Renal cortical epithelial cell (primary cell): ENCODE data around the gene C6orf89. TPM values are rescaled to one million over a fixed set of nuclear protein-coding genes. Genes with fewer than 3 reads are reported as not detected.

Experiments used
- DNase-seq: peaks from one replicate; pipeline ENCODE4 v3.0.0-alpha.2; 2011; ENCODE audit warnings: low read depth
- total RNA-seq: library from RNA; depleted of rRNA; stranded (reverse); fragments of >200 nt; gene quantifications from 2 replicates; pipeline ENCODE4 v1.2.3, GENCODE V29; 2014

Gene C6orf89
- total RNA-seq, 1 donor from 2014 or later: 48.2 TPM

GRCh38 chr6:36852481-36853147, 33.1 kb upstream of the C6orf89 start:
- DNase-seq: peak; percentile 73

GRCh38 chr6:36853325-36853724, 32.4 kb upstream of the C6orf89 start:
- DNase-seq: peak; percentile 93

- DNase-seq: no peak
Measured at GRCh38 chr6:36855750-36856149, 30.0 kb upstream of the C6orf89 start.

GRCh38 chr6:36856277-36856676, 29.5 kb upstream of the C6orf89 start:
- DNase-seq: no peak

DNA sequence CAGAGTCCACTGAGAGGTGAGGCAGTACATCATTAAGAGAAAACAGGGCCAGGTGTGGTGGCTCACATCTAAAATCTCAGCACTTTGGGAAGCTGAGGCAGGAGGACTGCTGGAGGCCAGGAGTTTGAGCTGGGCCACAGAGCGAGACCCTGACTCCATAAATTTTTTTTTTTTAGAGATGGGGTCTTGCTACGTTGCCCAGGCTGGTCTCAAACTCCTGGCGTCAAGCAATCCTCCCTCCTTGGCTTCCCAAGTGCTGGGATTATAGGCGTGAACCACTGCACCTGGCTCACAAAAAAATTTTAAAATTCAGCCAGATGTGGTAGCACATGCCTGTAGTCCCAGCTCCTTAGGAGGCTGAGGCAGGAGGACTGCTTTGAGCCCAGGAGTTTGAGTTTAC, 28.4 kb upstream of the C6orf89 start:
- no peak for DNase-seq

DNA sequence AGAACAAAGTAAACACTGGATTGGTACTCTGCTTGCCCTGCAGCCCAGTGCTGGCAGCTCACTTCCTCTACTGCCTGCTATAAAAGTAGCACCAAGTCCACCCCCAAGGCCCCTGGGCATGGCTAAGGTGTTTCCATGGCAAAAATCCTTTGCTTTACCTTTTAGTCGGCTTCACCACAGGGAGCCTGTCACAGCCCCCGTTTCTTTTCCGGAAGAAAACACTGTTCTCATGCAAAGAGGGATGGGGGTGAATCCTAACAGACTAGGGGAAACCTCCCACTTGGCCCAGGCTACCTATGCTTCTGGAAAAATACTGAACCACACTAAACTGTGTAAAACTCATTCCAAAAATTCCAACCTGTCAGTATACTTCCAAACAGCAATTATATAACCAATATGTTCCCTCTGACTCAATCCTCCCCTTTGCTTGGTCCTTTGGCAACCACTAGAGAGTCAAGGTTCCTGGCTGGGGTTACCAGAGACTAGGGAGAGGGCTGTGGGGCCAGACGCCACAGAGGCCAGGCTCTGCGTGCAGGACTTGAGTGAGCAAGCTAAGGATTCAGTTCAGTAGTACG, 27.3 kb upstream of the C6orf89 start:
- DNase-seq: peak; percentile 28

GRCh38 chr6:36860126-36860525, 25.6 kb upstream of the C6orf89 start:
- DNase-seq: no peak

DNA sequence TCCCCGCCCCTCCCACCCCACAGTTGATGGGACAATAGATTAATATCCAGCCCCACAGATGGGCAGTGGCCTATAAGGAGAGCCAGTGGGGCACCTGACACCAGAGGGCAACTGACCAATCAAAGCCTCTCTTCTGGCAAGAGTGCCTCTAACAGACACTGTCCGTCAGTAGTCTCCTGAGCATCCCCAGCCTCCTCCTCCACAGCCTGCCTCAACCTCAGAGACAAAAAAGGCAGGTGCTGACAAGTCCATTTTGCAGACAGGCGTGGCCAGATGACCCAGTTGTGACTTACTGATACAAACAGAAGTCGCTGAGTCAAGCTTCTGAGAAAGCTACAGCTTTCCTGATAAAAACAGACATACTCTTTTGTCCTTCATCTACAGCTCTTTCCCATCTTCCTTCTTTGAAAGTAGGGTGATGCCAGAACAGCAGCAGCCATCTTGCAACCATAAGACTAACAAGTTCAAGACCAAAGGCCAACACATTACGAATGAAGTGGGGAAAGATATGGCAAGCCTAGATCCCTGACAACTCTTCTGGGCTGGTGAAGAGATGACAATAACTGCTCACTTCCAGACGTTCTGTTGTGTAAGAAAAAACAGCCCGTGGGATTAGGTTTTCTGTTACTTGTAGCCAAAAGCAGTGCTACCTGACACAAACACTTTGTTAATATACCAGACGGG, 23.4 kb upstream of the C6orf89 start:
- no peak for DNase-seq

DNA sequence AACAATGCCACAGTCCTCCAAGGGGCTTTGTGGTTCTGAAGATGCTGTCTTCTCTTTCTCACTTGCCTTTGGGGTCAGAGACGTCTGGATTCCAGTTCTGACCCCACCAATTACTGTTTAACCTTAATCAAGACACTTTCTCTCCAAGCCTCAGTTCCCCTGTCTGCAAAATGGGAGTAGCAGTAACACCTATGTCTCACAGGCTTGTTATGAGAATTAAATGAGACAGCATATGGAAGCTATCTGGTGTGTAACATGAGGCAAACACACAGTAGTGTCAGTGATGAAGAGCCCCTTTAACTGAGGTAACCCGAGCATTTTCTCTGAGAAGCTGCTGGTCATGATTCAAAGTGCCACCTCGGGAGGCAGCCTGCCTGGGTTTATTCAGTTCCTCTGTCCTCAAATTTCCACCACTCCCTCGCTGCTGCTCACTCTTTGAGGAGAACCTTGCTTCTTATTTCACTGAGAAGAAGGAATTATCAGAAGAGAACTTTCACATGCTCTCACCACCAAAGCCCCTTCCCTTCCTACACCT, 22.8 kb upstream of the C6orf89 start:
- no peak for DNase-seq

DNA sequence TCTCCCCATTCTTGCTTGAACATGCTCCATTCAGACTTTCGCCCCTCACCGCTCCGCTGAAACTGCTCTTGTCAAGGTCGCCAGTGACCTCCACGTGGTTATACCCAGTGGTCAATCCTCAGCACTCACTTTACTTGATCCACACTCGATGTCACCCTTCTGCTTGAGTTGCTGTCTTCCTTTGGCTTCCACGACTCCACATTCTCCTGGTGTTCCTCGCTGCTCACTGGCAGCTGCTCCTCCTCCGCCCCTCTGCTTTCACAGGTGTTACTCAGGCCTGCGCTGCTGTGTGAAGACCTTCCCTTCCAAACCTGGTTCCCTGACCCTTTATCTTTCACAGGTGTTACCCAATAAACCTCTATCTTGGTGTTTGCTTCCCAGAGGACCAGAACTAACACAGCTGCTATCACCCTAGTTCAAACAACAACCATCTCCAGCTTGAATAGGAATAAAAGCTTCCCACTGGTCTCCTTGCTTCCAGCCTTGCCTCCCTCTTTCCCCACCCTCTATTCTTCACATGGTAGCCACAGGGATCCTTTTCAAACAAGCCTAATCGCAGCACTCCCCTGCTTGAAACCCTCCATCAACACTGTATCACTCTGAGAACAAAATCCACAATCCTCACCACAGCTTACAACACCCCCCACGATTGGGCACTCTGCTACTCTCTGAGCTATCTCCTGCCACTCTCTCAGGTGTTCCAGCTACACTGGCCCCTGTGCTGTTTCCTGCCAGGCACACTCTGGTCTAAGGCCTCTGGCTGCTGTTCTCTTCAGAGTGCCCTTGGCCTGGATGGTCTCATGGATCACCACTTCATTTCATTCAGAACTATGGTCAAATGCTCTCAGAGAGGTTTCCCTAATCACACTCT, 21.8 kb upstream of the C6orf89 start:
- no peak for DNase-seq

- no peak for DNase-seq
Measured at GRCh38 chr6:36865835-36866234, 19.9 kb upstream of the C6orf89 start.

DNA sequence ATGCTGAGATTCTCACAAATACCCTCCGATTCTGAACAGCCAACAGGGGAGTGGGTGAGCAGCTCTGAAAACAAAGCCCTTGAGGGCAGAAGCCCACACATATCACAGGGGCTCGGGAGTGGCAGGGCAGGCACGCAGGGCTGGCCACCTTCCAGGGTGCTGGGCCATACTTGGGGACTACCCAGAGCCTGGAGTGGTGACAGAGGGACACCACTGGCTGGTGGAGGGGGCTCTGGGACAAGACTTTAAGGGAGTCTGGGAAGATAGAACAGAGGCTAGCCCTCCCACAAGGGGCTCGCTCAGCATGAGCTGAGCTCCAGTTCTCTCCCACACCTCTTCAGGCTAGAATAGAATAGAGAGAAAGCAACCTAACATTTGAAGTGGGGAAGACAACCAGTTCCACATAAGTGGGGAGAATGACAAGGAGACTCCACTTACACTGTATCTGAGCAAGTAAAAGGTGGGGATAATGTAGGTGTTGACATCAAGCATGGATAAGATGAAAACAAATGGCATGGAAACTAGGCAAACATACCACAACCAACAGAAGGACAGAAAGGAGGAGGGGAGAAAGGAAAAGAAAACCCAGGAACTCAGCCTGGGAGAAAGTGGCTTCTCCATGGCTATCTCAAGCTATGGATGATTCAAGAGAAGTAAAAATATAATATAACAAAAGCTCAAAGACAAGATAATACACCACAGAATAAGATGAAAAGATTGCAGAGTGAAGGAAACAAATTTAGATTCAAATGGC, 18.1 kb upstream of the C6orf89 start:
- DNase-seq: no peak

DNA sequence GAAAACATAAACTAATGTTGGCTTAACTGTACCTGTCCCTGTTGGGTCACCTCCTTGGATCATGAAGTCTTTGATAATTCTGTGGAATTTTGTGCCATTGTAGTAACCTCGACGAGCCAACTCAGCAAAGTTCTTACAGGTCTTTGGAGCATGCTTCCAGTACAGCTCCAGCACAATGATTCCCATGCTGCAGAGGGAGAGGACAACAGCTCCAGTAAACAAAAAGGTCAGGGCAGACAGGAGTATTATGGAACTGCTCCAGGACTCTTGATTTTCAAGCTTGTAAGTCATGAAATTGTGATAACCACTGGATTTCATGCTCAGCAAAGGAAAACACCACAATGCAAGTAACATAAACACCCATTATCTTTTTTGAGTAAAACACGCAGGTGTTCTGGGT, 14.1 kb upstream of the C6orf89 start:
- no peak for DNase-seq

DNA sequence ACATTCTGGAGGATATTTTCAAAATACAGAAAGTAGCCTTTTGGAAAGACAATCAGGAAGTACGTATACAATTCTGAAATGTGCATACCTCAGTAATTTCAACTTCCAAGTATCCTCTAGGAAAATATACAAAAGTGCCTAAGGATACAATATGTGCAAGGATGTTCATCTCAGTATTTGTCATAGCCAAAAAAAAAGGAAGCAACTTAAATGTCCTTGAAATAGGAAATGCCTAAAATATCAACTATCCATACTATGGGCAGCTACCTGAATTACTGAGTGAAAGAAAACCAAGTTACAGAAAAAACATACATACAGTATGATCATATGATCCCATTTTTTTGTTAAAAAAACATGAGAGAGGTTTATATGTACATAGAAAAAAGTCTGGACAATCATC, 12.6 kb upstream of the C6orf89 start:
- no peak for DNase-seq

DNA sequence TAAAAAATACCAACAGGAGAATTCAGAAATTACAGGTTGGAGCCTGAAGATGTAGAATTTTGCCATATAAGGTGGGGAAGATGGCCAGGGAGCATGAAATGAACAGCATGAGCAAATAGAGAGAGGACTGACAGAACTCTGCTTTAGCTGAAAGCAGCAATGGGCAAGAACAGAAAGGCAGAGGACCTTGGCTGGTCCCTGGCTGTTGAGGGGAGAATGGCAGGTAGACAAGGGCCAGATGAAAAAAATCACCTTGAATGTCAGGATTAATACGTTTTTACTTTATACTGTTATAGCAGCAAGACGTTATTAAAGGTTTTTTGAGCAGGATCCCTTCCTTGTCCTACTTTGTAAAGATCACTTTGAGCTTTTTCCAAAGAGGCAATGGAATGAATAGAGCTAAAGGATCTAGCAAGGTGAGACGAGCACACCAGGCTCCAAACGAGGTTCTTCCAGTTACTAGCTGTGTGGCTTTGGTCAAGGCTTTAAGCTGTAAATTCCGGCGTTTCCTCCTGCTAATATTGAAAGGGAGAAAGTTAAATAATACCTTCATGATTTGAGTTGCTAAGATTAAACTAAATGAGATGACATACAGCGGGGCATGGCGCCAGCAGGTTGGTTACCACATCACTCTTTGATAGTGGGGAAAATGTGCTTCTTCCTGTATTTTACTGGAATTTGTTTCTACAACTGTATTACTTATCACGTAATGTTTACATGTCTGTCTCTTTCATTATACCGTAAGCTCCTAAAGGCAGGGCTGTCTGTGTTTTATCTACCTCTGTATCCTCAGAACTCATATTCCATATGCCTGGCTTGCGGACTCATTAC, 11.9 kb upstream of the C6orf89 start:
- peak; percentile 28 for DNase-seq

DNA sequence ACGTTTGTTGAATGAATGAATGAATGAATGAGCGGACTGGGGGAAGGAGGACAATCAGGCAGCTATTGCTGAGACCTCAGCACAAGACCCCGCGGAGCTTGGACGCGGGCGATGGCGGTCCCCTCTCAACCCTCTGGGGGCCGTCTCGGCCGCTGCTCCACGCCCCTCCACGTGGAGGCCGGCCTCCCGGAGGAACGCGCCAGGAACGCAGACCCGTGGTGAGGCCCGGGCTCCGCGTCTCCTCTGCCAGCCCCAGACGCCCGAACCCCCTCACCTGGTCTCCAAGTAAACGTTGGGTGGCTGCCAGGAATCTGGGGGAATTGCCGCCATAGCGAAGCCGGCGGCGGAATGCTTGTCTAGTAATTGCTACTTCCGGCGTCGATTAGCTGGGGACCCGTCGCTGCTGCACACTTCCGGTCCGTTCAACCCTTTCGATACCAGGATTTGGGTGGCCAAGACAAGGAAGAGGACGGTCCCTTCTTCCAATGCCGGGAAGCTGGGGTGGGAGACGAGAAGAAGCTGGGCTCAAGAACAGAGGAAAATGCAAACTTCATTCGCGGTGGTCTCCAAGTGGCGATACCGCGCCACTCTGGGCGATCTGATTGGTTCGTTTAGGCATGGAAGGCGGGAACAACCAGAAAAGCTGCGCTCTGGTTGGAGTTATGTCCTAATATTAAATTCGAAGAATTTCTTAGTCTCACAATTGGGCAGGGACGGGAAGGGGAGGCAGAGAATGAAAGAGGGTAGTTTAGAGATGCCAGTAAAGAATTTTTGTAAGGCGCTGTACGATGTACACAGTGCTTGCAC, 11.1 kb upstream of the C6orf89 start, which contains the start of gene PPIL1:
TSS of gene PPIL1 (minus strand) at position 361 of the 807 bp plus-strand sequence. CDS start at position 330, 31 bp downstream.
- DNase-seq: peak; percentile 86

GRCh38 chr6:36875250-36875633, 10.5 kb upstream of the C6orf89 start:
- DNase-seq: no peak

DNA sequence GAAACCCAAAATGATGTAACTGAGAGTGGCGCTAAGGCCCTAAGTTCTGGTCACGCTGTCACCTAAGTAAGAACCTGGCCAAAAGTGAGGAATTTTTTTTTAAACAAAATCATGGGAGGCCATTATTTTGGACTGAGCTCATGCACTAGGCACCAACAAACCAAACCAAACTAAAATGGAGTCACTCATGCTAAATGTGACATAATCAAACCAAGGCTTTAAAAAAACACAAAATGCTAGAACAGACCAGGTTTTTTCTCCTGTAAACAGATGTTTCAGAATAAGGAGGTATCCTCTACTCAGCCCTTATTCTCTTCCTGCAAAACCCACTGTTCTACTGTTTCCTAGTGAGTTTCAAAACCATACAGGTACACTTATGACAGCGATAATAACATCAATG, 1.1 kb upstream of the C6orf89 start:
- no peak for DNase-seq

GRCh38 chr6:36886950-36887618, 1.3 kb downstream of the C6orf89 start:
- DNase-seq: no peak
